Kidney (tissue), 14 donors: ENCODE measurements around the gene ANKRD6. TPM values are rescaled to one million over a fixed set of nuclear protein-coding genes. Genes with fewer than 3 reads are reported as not detected.

Experiments used
- DNase-seq, 5 donors: peaks; one replicate each; pipeline ENCODE4 v3.0.0-alpha.2; 2013 to 2020
- FAIRE-seq: peaks from 2 replicates; lab custom pipeline; 2012; peaks lifted over from hg19 to GRCh38; lab: Jason Lieb, UNC
- H3K27ac ChIP-seq, 2 donors: one replicate each; pipeline ENCODE4 v1.7.0; 2013; ENCODE audit warnings: low read depth in 2 of 2, low read length in 2 of 2, inconsistent platforms in 1 of 2
- H3K27me3 ChIP-seq: one replicate; pipeline ENCODE4 v1.7.1; 2013; ENCODE audit warnings: low read length, inconsistent platforms; ENCODE audit not compliant: control insufficient read depth, insufficient read depth
- H3K36me3 ChIP-seq, 3 donors: one replicate each; pipeline versions ENCODE4 v1.7.0 to v1.7.1; 2013; ENCODE audit warnings: low read length in 3 of 3, control low read depth in 1 of 3, inconsistent platforms in 1 of 3; ENCODE audit not compliant: insufficient read depth in 3 of 3, control insufficient read depth in 2 of 3
- H3K4me1 ChIP-seq, 3 donors: one replicate each; pipeline versions ENCODE4 v1.7.0 to v1.7.1; 2013; ENCODE audit warnings: low read length in 3 of 3, inconsistent platforms in 1 of 3, low read depth in 1 of 3; ENCODE audit not compliant: control insufficient read depth in 2 of 3, insufficient read depth in 2 of 3
- H3K4me3 ChIP-seq, 3 donors: one replicate each; pipeline versions ENCODE4 v1.7.0 to v1.8.1; 2013; ENCODE audit warnings: low read length in 3 of 3, control low read depth in 1 of 3, inconsistent platforms in 1 of 3
- H3K9ac ChIP-seq, 3 donors: one replicate each; pipeline versions ENCODE4 v1.7.0 to v1.7.1; 2013; ENCODE audit warnings: low read length in 3 of 3, control low read depth in 1 of 3, inconsistent platforms in 1 of 3
- H3K9me3 ChIP-seq, 3 donors: one replicate each; pipeline versions ENCODE4 v1.7.0 to v1.7.1; 2013; ENCODE audit warnings: low read length in 3 of 3, control low read depth in 1 of 3, inconsistent platforms in 1 of 3; ENCODE audit not compliant: control insufficient read depth in 2 of 3, insufficient read depth in 1 of 3
- intact Hi-C: fragments of 100-400 bp; cut with DNase I; formaldehyde crosslinking; loops from one replicate; pipeline ENCODE4 v1.11.1; 2022
- polyA plus RNA-seq: library from polyadenylated mRNA; stranded (reverse); fragments of 350-450 nt; fragmentation: Illumina TruSeq; extraction: RNeasy Lipid Tissue Mini Kit (QIAGEN cat#74804); gene quantifications from one replicate; pipeline ENCODE4 v1.2.3, GENCODE V29; 2014; ENCODE audit warnings: low read depth, low replicate concordance; ENCODE audit not compliant: insufficient read depth
- total RNA-seq: library from RNA; stranded (reverse); fragmentation: NEBNext Ultra II Directional; extraction: Animal tissue kit (Norgen Biotek cat#: 25700); gene quantifications from one replicate; pipeline ENCODE4 v1.2.1, GENCODE V29; 2021
- TF ChIP-seq, protein P1 (sequence below): IDR thresholded peaks from 3 replicates; pipeline ENCODE4 v1.5.1; 2012; ENCODE audit warnings: mild to moderate bottlenecking, moderate library complexity, borderline replicate concordance; ENCODE audit not compliant: insufficient read depth; ENCODE audit errors: extremely low read depth
- donor health status: control.
- donor health status: control.
- donor health status: control.
- donor health status: control.
- donor health status: control.
- donor health status: DM: yes; HTN: yes; CAD: no.
- donor health status: Normal renal cell carcinoma (clear cell type).

Gene ANKRD6
- total and polyA plus RNA-seq, 2 donors from 2014 or later: 10.3 to 29.5 TPM

DNA sequence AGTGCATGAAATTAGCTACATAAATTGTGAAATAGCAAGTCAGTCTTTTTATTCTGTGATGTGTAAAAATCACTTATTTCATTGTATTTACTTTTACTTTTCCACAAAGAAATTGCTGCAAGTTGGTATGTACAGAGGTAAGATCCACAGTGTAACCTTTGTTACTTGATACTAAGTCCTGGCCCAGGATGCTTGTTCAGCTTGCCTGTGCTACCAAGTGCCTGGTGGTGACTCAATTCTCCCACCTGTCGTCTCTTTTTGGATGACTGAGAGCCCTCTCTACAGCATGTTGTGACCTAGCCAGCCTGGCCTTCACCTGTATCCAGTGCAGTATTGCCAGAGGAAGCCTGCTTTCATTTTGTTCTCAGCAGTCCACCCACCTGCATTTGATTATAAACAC, 54.9 kb downstream of the ANKRD6 start:
- TF ChIP-seq, protein P1, sequence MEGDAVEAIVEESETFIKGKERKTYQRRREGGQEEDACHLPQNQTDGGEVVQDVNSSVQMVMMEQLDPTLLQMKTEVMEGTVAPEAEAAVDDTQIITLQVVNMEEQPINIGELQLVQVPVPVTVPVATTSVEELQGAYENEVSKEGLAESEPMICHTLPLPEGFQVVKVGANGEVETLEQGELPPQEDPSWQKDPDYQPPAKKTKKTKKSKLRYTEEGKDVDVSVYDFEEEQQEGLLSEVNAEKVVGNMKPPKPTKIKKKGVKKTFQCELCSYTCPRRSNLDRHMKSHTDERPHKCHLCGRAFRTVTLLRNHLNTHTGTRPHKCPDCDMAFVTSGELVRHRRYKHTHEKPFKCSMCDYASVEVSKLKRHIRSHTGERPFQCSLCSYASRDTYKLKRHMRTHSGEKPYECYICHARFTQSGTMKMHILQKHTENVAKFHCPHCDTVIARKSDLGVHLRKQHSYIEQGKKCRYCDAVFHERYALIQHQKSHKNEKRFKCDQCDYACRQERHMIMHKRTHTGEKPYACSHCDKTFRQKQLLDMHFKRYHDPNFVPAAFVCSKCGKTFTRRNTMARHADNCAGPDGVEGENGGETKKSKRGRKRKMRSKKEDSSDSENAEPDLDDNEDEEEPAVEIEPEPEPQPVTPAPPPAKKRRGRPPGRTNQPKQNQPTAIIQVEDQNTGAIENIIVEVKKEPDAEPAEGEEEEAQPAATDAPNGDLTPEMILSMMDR: no peak
- DNase-seq (no peak), FAIRE-seq (no peak)
- no peaks in the 10 kb centered on the region for H3K9me3 ChIP-seq
- H3K36me3 ChIP-seq: no peaks in the 10 kb centered on the region
- H3K9ac ChIP-seq: no peak overlapping the region
- no peaks in the 10 kb centered on the region for H3K27me3 ChIP-seq
- intact Hi-C loops: no loop called here
- H3K27ac ChIP-seq: no peak overlapping the region
- H3K4me3 ChIP-seq: no peak overlapping the region
- H3K4me1 ChIP-seq: no peaks in the 10 kb centered on the region

DNA sequence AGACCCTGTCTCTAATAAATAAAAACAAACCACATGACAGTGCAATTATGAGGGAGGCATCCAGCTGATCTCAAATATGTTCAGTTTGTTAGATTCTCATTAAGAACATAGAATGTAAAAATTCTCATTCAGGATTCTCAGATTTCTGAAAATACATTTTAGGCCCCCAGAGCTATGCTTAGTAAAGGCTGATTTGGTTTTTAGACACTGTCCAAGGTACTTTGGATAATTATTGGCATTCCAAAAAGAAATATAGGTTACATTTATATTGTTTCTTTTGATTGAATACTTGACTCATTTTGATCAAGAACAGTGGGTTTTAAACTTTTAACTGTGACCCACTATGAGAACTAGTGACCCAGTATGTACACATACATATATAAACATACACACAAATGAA, 55.5 kb downstream of the ANKRD6 start:
- H3K27me3 ChIP-seq: no peaks in the 10 kb centered on the region
- no peak overlapping the region for H3K4me3 ChIP-seq
- intact Hi-C loops: no loop called here
- no peak overlapping the region for H3K9ac ChIP-seq
- no peaks in the 10 kb centered on the region for H3K9me3 ChIP-seq
- FAIRE-seq: no peak
- H3K36me3 ChIP-seq: no peaks in the 10 kb centered on the region
- H3K4me1 ChIP-seq: no peaks in the 10 kb centered on the region
- no peak for DNase-seq
- H3K27ac ChIP-seq: no peak overlapping the region
- TF ChIP-seq, protein P1: no peak

DNA sequence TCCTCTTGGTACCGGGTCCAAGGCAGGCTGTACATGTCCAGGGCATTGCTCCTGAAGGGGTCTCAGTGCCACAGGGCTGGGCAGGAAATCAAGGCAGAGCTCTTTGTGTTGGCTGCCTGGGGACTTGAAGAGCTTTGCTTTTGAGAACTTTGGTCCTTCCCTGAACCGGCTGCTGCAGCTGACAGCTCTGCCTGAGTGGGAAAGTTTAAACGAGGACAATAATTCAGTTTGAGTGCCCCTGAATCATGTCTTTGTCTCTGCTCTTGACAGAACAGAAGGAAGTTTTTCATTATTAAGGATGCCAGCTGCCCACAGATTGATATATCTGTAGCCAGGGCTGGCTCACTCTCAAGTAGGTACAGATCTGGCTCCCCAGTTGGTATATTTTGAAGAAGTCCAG, 56.1 kb downstream of the ANKRD6 start:
- TF ChIP-seq, protein P1: no peak
- Histone ChIP-seq H3K9me3 (no peaks in the 10 kb centered on the region), H3K9ac (no peak overlapping the region), H3K36me3 (no peaks in the 10 kb centered on the region), H3K27ac (no peak overlapping the region), H3K4me1 (no peaks in the 10 kb centered on the region), H3K4me3 (no peak overlapping the region), H3K27me3 (no peaks in the 10 kb centered on the region)
- intact Hi-C loops: no loop called here
- FAIRE-seq: no peak
- DNase-seq: no peak

DNA sequence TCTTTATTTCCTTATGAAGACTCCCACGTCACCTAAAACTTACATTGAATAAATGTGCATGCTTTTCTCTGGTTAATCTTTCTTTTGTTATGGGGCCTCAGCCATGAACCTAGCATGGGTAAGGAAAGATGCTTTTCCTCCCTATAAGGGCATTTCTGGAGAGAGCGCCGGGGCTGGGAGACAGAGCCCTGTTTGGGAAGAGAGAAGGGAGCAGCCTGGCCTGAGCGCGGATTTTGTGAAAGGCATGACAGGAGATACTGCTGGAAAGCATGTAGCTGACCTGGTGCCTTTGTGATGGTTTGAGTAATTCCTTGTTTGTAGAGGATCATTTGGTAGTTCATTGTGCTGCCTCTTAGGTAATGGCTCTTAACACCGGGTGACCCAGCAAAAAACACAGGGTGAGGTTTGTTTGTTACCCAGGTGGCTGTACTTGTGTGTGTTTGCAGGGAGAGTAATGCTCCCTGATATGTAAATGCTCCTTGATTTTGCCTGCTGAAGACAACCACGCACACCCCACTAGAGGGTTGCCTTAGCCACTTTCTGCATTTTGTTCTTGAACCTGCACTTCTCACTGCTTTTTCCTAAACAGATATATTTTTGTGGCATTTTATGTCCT, 59.2 kb downstream of the ANKRD6 start:
- Histone ChIP-seq H3K36me3 (no peaks in the 10 kb centered on the region), H3K4me3 (no peak overlapping the region), H3K9me3 (no peaks in the 10 kb centered on the region), H3K4me1 (no peaks in the 10 kb centered on the region), H3K27me3 (no peaks in the 10 kb centered on the region), H3K9ac (no peak overlapping the region), H3K27ac (no peak overlapping the region)
- DNase-seq (no peak), FAIRE-seq (no peak)
- intact Hi-C loops: no loop called here
- TF ChIP-seq, protein P1: no peak
